ENCODE results near the gene HGF.

The HGF gene

DNA sequence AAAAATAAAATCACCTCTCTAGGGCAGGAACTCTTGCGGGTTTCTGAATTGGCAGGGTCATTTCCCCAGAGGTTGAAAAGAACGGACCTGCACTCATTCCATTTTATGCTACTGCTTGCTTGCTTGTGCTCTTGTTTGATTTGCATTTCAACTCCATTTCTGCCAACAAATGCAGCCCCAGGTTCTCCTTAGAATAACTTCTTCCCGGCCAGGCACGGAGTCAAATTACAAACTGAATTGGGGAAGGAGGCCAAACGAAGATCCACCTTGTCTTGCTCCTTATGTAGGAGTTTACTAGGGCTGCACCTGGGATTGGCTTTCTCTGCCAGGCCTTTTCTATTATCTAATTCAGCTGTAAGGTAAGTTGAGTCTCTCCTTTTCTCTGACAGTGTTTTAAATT, 79.6 kb downstream of the HGF start:
- Histone ChIP-seq H3K4me3 (ENCODE audit: insufficient read depth, low read depth, low read length, poor library complexity, severe bottlenecking) (no peak overlapping the region), H3K27me3 (replicated peaks; ENCODE audit: control insufficient read depth, insufficient read depth, low read length, poor library complexity, severe bottlenecking) (no peaks in the 10 kb centered on the region), H3K4me1 (ENCODE audit: control insufficient read depth, insufficient read depth, low read length, poor library complexity, severe bottlenecking) (no peaks in the 10 kb centered on the region), H3K27ac (ENCODE audit: insufficient read depth, low read length, poor library complexity, severe bottlenecking) (no peak overlapping the region), H3K36me3 (ENCODE audit: control insufficient read depth, insufficient read depth, low read length) (no peaks in the 10 kb centered on the region), H3K9me3 (ENCODE audit: control insufficient read depth, low read length) (peaks cover 7% of the 10 kb centered on the region)
- DNase-seq = no peak

DNA sequence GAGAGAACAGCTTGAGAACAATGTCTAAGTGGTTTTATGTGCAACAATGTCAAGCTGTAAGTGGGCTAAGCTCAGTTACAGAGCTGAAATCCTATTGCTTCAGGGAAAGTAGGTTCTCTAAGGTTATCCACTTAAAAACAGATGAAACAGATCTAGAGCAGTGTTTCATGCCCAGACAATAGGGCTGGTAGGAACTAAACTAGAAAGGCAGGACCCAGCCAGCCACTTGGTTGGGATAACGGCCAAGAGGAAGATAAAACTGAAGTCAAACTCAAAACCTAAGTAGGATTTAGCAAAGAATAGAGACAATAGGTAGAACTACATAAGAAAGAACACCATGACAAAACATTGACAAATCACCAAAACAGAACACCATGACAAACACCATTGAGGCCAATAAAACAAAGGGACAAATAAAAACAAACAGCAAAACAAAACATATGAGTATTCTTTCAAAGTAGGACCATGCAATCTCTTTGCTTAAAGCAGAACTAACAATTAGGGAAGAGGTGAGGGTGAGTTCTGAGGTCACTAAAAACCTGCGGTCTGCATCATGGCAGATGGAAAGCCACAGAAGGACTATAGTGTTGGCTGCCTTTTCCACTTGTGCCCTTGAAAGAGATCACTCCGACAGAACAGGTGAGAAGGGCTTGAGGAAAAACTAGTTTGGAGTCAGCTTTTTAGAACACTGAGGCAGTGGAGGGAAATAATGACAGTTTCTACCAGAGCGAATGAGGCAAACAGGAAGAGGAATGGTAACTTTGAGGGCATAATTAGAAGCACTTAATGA, 81.0 kb downstream of the HGF start:
- Histone ChIP-seq H3K27ac (ENCODE audit: insufficient read depth, low read length, poor library complexity, severe bottlenecking) (no peak overlapping the region), H3K4me3 (ENCODE audit: insufficient read depth, low read depth, low read length, poor library complexity, severe bottlenecking) (no peak overlapping the region), H3K36me3 (ENCODE audit: control insufficient read depth, insufficient read depth, low read length) (no peaks in the 10 kb centered on the region), H3K27me3 (replicated peaks; ENCODE audit: control insufficient read depth, insufficient read depth, low read length, poor library complexity, severe bottlenecking) (no peaks in the 10 kb centered on the region), H3K4me1 (ENCODE audit: control insufficient read depth, insufficient read depth, low read length, poor library complexity, severe bottlenecking) (no peaks in the 10 kb centered on the region), H3K9me3 (ENCODE audit: control insufficient read depth, low read length) (peaks cover 7% of the 10 kb centered on the region)
- no peak for DNase-seq

DNA sequence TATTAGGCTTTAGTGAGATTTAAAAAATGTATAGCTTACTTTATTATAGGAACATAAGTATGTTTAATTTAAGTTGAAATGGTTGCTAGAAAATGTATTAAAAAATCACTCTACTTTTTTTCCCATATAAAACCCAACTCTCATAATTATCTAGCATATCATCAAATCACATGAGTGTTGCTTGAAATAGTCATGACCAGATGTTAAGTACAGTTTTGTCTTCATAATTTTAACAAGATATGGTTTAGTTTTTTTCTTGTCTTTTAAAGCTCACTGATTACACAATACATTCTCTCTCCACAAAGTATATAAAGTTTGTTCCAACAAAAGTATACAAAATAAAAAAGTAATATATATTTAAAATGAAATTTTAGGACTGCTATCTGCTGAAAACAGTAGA, 82.8 kb downstream of the HGF start:
- Histone ChIP-seq H3K9me3 (ENCODE audit: control insufficient read depth, low read length) (peaks cover 7% of the 10 kb centered on the region), H3K27ac (ENCODE audit: insufficient read depth, low read length, poor library complexity, severe bottlenecking) (no peak overlapping the region), H3K36me3 (ENCODE audit: control insufficient read depth, insufficient read depth, low read length) (no peaks in the 10 kb centered on the region), H3K4me3 (ENCODE audit: insufficient read depth, low read depth, low read length, poor library complexity, severe bottlenecking) (no peak overlapping the region), H3K4me1 (ENCODE audit: control insufficient read depth, insufficient read depth, low read length, poor library complexity, severe bottlenecking) (no peaks in the 10 kb centered on the region), H3K27me3 (replicated peaks; ENCODE audit: control insufficient read depth, insufficient read depth, low read length, poor library complexity, severe bottlenecking) (no peaks in the 10 kb centered on the region)
- no peak for DNase-seq

DNA sequence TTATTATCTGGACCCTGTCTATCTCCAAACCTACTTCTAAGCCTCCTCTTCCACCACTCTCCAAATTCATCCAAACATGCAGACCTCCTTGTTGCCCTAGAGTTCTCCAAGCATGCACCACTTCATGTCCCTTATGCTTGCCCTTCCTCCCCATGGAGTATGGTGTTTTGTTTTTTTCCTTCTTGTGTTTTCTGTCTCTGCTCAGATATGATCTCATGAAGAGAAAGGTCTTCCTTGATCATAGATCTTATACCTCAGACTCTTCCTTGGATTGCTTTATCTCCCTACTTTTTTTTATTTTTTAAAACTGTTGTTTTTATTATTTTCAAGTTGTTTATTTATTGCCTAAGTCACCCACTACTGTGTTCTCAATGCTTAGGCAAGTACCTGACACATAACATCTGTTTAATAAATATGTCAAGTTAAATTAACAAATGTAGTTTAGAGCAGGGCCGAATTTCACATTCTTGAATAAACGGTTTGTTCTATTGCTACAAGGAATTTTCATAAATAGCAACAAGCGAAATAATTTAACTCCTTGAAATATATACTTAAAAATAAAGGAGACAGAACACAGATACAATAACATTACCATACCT, 84.5 kb downstream of the HGF start:
- no peaks in the 10 kb centered on the region for H3K4me1 ChIP-seq (ENCODE audit: control insufficient read depth, insufficient read depth, low read length, poor library complexity, severe bottlenecking)
- no peaks in the 10 kb centered on the region for H3K27me3 ChIP-seq (replicated peaks; ENCODE audit: control insufficient read depth, insufficient read depth, low read length, poor library complexity, severe bottlenecking)
- H3K4me3 ChIP-seq (ENCODE audit: insufficient read depth, low read depth, low read length, poor library complexity, severe bottlenecking) = no peak overlapping the region
- no peak for DNase-seq
- H3K9me3 ChIP-seq (ENCODE audit: control insufficient read depth, low read length) = peaks cover 7% of the 10 kb centered on the region
- no peak overlapping the region for H3K27ac ChIP-seq (ENCODE audit: insufficient read depth, low read length, poor library complexity, severe bottlenecking)
- H3K36me3 ChIP-seq (ENCODE audit: control insufficient read depth, insufficient read depth, low read length) = no peaks in the 10 kb centered on the region

DNA sequence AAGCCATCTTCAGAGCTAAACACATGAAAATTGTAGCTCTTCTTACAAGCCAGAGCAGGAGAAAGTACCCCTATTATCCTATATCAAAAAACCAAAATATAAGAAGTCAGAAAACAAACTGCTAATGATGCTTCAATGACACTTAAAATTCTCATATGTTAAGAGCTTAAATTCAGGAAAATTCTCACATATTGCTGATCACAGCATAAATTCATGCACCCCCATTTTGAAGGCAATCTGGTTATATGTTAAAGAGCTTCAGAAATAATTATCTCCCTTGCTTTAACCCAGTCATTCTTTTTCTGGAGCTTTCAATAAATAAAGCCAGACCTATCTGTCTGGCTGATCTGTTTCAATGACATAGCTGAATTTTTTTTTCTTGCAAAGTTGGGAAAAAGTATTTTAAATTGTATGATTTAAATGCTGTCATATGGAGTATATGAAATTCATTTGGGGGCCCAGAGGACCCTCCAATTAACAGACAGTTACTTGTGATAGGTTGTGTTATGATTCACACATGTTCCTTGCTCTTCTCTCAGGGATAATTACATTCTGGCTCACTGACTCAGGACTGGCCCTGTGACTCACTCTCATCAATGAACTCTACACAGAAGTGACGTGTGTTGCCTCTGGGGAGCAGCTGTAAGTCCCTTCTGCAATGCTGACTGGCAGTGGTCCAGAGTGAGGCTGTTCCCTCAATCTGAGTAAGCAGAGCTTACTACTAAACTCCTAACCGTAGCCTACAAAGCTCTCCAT, 85.2 kb downstream of the HGF start:
- DNase-seq = no peak
- no peaks in the 10 kb centered on the region for H3K36me3 ChIP-seq (ENCODE audit: control insufficient read depth, insufficient read depth, low read length)
- H3K27ac ChIP-seq (ENCODE audit: insufficient read depth, low read length, poor library complexity, severe bottlenecking) = no peak overlapping the region

DNA sequence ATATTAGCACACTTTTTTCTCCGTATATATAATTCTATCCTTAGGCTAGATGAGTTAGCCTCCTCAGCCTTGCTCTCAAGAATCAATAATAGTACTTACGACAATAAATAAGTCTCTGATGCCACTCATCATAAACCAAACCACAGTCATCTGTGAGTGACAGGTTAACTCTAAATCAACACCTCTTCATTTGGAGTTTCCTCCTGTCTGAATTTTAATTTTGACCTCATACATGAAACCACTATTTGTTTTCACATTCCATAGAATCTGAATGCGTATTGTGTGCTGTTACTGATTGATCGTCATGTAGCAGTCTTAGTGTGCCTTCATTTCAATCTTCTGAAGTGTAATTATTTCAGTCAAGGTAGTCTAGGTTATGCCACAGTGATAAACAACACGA, 85.8 kb downstream of the HGF start:
- DNase-seq = no peak
- Histone ChIP-seq H3K9me3 (ENCODE audit: control insufficient read depth, low read length) (peaks cover 6% of the 10 kb centered on the region), H3K27ac (ENCODE audit: insufficient read depth, low read length, poor library complexity, severe bottlenecking) (no peak overlapping the region), H3K4me3 (ENCODE audit: insufficient read depth, low read depth, low read length, poor library complexity, severe bottlenecking) (no peak overlapping the region), H3K27me3 (replicated peaks; ENCODE audit: control insufficient read depth, insufficient read depth, low read length, poor library complexity, severe bottlenecking) (no peaks in the 10 kb centered on the region), H3K4me1 (ENCODE audit: control insufficient read depth, insufficient read depth, low read length, poor library complexity, severe bottlenecking) (no peaks in the 10 kb centered on the region), H3K36me3 (ENCODE audit: control insufficient read depth, insufficient read depth, low read length) (no peaks in the 10 kb centered on the region)

More for the DNA sequence above, 85.2 kb downstream of the HGF start:
- Histone ChIP-seq H3K4me3 (ENCODE audit: insufficient read depth, low read depth, low read length, poor library complexity, severe bottlenecking) (no peak overlapping the region), H3K4me1 (ENCODE audit: control insufficient read depth, insufficient read depth, low read length, poor library complexity, severe bottlenecking) (no peaks in the 10 kb centered on the region), H3K9me3 (ENCODE audit: control insufficient read depth, low read length) (peaks cover 7% of the 10 kb centered on the region), H3K27me3 (replicated peaks; ENCODE audit: control insufficient read depth, insufficient read depth, low read length, poor library complexity, severe bottlenecking) (no peaks in the 10 kb centered on the region)

DNA sequence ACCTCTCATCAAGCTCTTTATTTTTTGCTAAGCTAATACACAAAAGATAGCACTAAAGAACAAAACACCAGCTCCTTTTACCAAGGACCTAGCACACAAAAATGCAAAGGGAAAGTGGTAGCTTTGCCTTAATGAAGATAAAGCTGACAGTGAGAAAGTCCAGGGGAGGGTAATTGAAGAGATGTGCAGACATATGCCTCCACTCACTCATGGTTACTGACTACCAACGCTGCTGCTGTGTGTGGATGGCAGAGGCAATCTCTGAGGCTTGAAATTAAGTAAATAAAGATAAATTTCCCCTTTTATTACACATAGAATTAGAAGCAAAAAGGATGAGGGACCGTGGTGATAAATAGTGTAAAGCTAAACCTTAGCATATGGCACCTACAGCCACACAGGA, 87.0 kb downstream of the HGF start:
- H3K27me3 ChIP-seq (replicated peaks; ENCODE audit: control insufficient read depth, insufficient read depth, low read length, poor library complexity, severe bottlenecking) = no peaks in the 10 kb centered on the region
- no peaks in the 10 kb centered on the region for H3K36me3 ChIP-seq (ENCODE audit: control insufficient read depth, insufficient read depth, low read length)
- H3K27ac ChIP-seq (ENCODE audit: insufficient read depth, low read length, poor library complexity, severe bottlenecking) = no peak overlapping the region
- H3K9me3 ChIP-seq (ENCODE audit: control insufficient read depth, low read length) = no peaks in the 10 kb centered on the region
- H3K4me1 ChIP-seq (ENCODE audit: control insufficient read depth, insufficient read depth, low read length, poor library complexity, severe bottlenecking) = no peaks in the 10 kb centered on the region
- H3K4me3 ChIP-seq (ENCODE audit: insufficient read depth, low read depth, low read length, poor library complexity, severe bottlenecking) = no peak overlapping the region
- DNase-seq = no peak

DNA sequence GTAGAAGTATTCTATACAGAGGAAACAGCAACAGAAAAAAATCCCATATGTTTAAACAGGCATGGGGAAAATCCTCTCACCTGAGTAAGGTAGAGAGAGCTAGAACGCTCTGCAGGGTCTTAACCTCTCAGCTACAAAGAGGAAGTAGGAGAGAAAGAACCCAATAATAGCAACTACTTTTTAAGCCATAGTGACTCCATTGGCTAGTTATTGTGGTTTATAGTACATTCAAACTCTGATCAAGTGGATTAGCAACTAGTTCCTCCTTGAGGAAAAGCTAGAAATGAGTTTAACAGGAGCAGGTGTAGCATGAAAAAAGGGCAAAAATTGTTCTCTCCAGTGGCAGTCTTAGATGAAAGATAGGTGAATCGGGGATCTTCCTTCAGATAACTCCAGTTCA, 89.7 kb downstream of the HGF start:
- Histone ChIP-seq H3K27me3 (replicated peaks; ENCODE audit: control insufficient read depth, insufficient read depth, low read length, poor library complexity, severe bottlenecking) (no peaks in the 10 kb centered on the region), H3K36me3 (ENCODE audit: control insufficient read depth, insufficient read depth, low read length) (no peaks in the 10 kb centered on the region), H3K4me3 (ENCODE audit: insufficient read depth, low read depth, low read length, poor library complexity, severe bottlenecking) (no peak overlapping the region), H3K27ac (ENCODE audit: insufficient read depth, low read length, poor library complexity, severe bottlenecking) (no peak overlapping the region), H3K9me3 (ENCODE audit: control insufficient read depth, low read length) (no peaks in the 10 kb centered on the region), H3K4me1 (ENCODE audit: control insufficient read depth, insufficient read depth, low read length, poor library complexity, severe bottlenecking) (no peaks in the 10 kb centered on the region)
- no peak for DNase-seq

DNA sequence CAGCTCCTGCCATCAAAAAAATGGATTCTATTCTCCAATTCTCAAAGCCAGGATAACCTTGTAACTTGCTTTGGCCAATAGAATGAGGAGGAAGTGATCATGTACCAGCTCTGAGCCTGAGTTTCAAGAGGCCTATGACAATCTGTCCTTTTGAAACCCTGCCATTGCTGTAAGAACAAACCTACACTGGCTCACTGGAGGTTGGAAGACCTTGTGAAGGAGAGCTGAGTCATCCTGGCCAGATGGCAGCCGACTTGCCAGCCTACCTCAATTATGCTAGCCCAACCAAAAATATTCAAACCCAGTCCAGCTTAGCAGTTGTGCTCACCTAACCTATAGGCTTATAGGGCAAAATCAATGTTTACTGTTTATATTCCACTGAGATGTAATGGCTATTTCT, 93.0 kb downstream of the HGF start:
- no peak for DNase-seq
- H3K27ac ChIP-seq (ENCODE audit: insufficient read depth, low read length, poor library complexity, severe bottlenecking) = no peak overlapping the region

More for the DNA sequence above, 93.0 kb downstream of the HGF start:
- H3K27me3 ChIP-seq (replicated peaks; ENCODE audit: control insufficient read depth, insufficient read depth, low read length, poor library complexity, severe bottlenecking) = no peaks in the 10 kb centered on the region
- no peaks in the 10 kb centered on the region for H3K36me3 ChIP-seq (ENCODE audit: control insufficient read depth, insufficient read depth, low read length)
- no peaks in the 10 kb centered on the region for H3K4me1 ChIP-seq (ENCODE audit: control insufficient read depth, insufficient read depth, low read length, poor library complexity, severe bottlenecking)
- H3K4me3 ChIP-seq (ENCODE audit: insufficient read depth, low read depth, low read length, poor library complexity, severe bottlenecking) = no peak overlapping the region
- no peaks in the 10 kb centered on the region for H3K9me3 ChIP-seq (ENCODE audit: control insufficient read depth, low read length)
